Motor neuron (in vitro differentiated cells): ENCODE measurements around the gene CD7. TPM values are rescaled to one million over a fixed set of nuclear protein-coding genes. Genes with fewer than 3 reads are reported as not detected.
A peak's percentile ranks its signal among the peaks of the same experiment; 100 is the strongest.
"Not testable (repeated sequence)": the region's sequence is repeated elsewhere in the genome, so short reads cannot be mapped to it uniquely, and the experiment has no call there.

Experiments used
- ATAC-seq, 8 experiments: fragments of 200-7000 bp; cut with Tn5 transposase; replicated peaks in 6 of 8; 2 replicates each; pipeline ENCODE4 v1.8.0; 2021; ENCODE audit warnings: mild to moderate bottlenecking in 8 of 8, moderate library complexity in 8 of 8
- H3K27ac ChIP-seq, 2 donors: fragments of 250-450 bp; sonication (Bioruptor Pico); 2 replicates each; pipeline ENCODE4 v1.9.0; 2021; ENCODE audit warnings: antibody characterized with exemption in 2 of 2, mild to moderate bottlenecking in 2 of 2, moderate library complexity in 1 of 2
- H3K4me1 ChIP-seq, 2 donors: fragments of 250-450 bp; sonication (Bioruptor Pico); replicated peaks in 1 of 2; 2 replicates each; pipeline ENCODE4 v1.6.1; 2021; ENCODE audit warnings: antibody characterized with exemption in 2 of 2, mild to moderate bottlenecking in 2 of 2, moderate library complexity in 1 of 2
- H3K4me3 ChIP-seq, 5 donors: fragments of 250-450 bp; sonication (Bioruptor Pico); 2 replicates each; pipeline ENCODE4 v1.9.0; 2021; ENCODE audit warnings: antibody characterized with exemption in 5 of 5, mild to moderate bottlenecking in 5 of 5, moderate library complexity in 4 of 5
- WGBS, 10 experiments: fragments of 450-650 bp; shearing (Covaris generic); methylation state at CpG; one replicate each; pipeline ENCODE4 v1.0.0; 2022; 5-methylcytosine and 5-hydroxymethylcytosine counted together
- in situ Hi-C, 9 experiments: fragments of 400-800 bp; cut with MboI; loops; one replicate each; pipeline ENCODE4 v1.15.0; 2021; ENCODE audit warnings: low sequenced_read_pairs in 9 of 9, low pct_unique_long_range_greater_than_20kb in 2 of 9; ENCODE audit not compliant: unreplicated experiment in 9 of 9
- total RNA-seq, 8 experiments: library from RNA; unstranded; fragments of 300-600 nt; gene quantifications; 2 replicates each; pipeline versions ENCODE4 v1.2.3 to v1.2.4, GENCODE V29; 2022

CD7 gene
- 1 to 10 TPM in 4 of 8 experiments, under 1 TPM in 3, not detected in 1; 0.33 to 3.8 (median 2.0) TPM for total RNA-seq

DNA sequence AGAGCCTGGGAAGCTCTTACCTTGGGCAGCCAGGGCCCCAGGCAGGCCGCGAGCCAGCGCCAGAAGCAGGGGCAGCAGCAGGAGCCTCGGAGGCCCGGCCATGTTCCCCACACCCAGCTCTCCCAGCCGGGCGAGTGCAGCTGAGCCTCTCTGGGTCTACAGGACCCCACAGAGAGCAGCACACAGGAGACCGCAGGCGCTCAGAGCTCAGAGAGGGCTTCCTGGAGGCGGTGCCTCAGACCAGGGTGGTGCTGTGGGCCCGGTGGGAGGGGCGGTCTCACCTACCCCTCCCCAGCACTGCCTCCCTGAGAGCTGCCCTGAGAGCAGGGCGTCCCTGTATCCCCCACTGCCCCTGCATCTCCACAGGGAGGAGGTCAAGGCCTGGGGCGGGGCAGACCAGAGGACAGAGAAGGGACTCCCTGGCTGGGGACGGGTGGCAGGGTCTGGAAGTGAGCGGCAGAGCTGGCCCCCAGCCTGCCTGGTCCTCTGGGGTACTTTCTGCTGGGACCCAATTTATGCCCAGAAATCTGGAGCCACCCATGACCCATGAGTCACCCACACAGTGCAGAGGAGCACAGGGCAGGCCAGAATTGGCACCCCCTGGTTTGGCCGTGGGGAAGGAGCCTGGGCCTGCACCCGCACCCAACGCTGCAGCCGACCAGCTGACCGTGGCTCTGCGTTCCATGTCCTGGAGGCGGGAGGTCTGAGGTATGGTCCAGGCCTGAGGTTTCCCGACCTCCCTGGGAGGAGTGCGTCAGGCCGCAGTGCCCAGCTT, at the start of gene CD7:
CD7 (minus strand) TSS at position 215 of the 775 bp plus-strand sequence; CDS start at position 102, 113 bp downstream.
- peak in 7 of 8 experiments; percentile 1 to 46 (median 12) for ATAC-seq
- 40 to 62% (median 60%) methylated on average over 1 to 7 of the region's 26 CpGs; no CpG with 5 or more reads in 7 of the 10 experiments for WGBS, 10 experiments
- in situ Hi-C loops: no loop called here
- Histone ChIP-seq H3K4me3 (no peak within 1 kb of the TSS), H3K4me1 (peaks cover 29 to 37% of the 10 kb centered on the region in 2 donors), H3K27ac (no peak within 1 kb of the TSS)

DNA sequence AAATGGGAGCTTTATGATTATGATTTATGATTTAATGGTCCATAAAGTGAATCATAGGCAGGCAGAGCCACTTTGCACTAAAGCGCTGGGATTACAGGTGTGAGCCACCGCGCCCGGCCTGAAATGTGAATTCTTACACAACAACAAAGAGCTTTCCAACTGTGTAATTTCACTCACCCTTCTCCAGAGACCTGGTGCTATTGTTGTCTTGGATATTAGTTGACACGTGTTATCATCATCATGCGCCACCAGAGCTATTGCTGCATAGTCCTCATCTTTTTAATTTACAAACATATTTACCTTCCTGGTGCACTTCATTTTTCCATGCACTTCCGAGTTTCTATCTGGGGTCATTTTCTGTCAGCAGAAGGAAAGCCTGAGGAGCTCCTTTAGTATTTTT, 49.3 kb upstream of the CD7 start:
- no peak overlapping the region for H3K27ac ChIP-seq
- peaks cover 17 to 25% of the 10 kb centered on the region in 2 donors for H3K4me1 ChIP-seq
- in situ Hi-C loops: no loop called here
- 42 to 92% (median 82%) methylated on average over 1 to 7 of the region's 7 CpGs; no CpG with 5 or more reads in 1 of the 10 experiments for WGBS, 10 experiments
- peak in 2 of 8 experiments; percentile 63 to 74 for ATAC-seq
- H3K4me3 ChIP-seq: no peak overlapping the region

DNA sequence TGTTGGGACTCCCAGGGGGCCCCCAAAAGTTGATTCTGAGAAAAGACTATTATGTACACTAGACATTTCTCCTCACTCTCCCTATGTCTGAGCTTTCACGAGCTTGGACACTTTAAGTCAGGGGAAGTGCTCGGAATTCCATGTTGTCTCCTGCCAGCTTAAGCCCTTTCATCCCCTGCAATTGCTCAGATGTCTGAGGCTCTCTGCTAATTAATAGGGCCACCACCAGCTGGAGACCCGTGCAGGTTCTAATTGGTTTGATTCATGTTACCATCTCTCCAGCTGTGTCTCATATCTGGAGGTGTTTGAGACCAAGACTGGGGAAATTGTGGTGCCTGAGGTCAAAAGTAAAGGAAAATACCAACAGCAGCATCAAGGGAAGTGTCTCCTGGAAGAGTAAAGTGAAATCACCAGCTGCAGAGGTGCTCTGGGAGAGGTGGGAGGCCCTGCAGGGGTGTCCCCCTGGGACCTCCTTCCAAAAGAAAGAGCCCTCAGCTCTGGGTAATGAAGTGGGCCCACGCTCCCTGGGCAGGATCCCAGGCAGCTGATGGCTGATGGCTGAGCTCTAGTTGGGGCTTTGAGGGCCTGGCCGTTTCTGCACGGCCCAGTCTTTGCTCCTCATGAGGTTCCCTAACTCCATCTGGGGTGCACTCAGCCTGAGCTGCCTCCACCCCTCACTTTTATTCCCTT, 48.3 kb upstream of the CD7 start:
- Histone ChIP-seq H3K4me1 (peaks cover 7 to 20% of the 10 kb centered on the region in 2 donors), H3K27ac (no peak overlapping the region), H3K4me3 (no peak overlapping the region)
- 0 to 90% (median 75%) methylated on average over 1 to 4 of the region's 6 CpGs; no CpG with 5 or more reads in 5 of the 10 experiments for WGBS, 10 experiments
- no peak for ATAC-seq
- in situ Hi-C loops: no loop called here

GRCh38 chr17:82361885-82362633, 44.7 kb upstream of the CD7 start:
- Histone ChIP-seq H3K4me3 (no peak overlapping the region), H3K27ac (no peak overlapping the region), H3K4me1 (peaks cover 16 to 33% of the 10 kb centered on the region in 2 donors)
- ATAC-seq: no peak
- 50 to 100% (median 82%) methylated on average over 1 to 5 of the region's 6 CpGs; no CpG with 5 or more reads in 6 of the 10 experiments for WGBS, 10 experiments
- in situ Hi-C loops: no loop called here

GRCh38 chr17:82359451-82360074, 42.2 kb upstream of the CD7 start:
- not testable (repeated sequence) for ATAC-seq, H3K27ac ChIP-seq, H3K4me3 ChIP-seq
- H3K4me1 ChIP-seq: peaks cover 10 to 13% of the 10 kb centered on the region in 2 donors
- no CpG with 5 or more reads among the region's 1 CpG for WGBS, 10 experiments
- in situ Hi-C loops: loop anchor here in 2 of 9 experiments (10.0 kb wide), 2 partner anchors 45 to 55 kb away; partner anchors contain the start of genes HEXD (in 1 of the 2) and OGFOD3 (in 1 of the 2)

DNA sequence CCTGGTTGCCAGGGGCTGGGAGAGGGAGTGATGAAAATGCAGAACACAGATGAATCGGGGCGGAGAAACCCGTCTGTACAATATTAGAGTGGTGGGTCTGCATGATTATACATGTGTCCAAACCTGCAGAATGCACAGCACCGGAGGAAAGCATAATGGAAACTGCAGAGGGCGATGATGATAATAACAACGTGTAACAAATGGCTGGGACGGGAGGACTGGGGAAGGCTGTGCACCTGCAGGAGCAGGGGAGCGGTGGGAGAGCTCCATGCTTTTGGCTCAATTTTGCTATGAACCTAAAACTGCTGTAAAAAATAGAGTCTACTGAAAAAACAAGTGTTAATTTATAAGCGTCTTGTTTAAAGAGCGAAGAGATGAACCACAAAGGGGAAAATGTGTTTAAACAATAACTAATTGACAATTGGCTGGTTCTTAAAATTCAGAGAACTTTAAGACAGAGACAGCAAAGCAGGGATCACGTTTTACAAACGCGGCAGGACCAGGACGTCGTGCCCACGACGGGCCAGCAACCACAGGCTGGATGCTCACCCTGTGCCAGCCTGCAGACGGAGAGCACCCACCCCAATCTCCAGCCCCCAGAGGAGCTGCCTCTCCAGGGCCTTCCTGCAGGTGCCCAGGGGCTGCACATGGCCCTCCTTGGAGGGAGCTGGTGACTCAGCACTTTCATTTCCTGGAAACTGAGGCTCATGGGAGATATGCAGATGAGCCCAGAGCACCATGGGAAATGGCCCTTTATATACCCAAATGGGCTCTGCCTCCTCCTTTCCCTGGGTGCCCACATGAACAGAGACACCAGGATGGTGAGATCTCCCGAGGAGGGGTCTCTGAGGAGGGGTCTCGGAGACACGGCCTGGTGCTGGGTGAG, 41.3 kb upstream of the CD7 start, which contains the start of gene TEX19:
TEX19 (plus strand) TSS at position 783 of the 886 bp plus-strand sequence. CDS start 2,904 bp downstream, outside the sequence.
- ATAC-seq: peak in 6 of 8 experiments; percentile 51 to 90 (median 62)
- H3K4me3 ChIP-seq: no peak within 1 kb of the TSS
- WGBS, 10 experiments: 42 to 82% (median 69%) methylated on average over 3 to 17 of the region's 21 CpGs
- in situ Hi-C loops: loop anchor here in 2 of 9 experiments (10.0 kb wide), 2 partner anchors 46 to 56 kb away; partner anchors contain the start of genes HEXD (in 1 of the 2) and OGFOD3 (in 1 of the 2)
- H3K27ac ChIP-seq: no peak within 1 kb of the TSS
- H3K4me1 ChIP-seq: peaks cover 10 to 13% of the 10 kb centered on the region in 2 donors

- no peak overlapping the region for H3K27ac ChIP-seq
- ATAC-seq: peak in 4 of 8 experiments; percentile 2 to 11 (median 3)
- 100% methylated on average over 1 of the region's 2 CpGs; no CpG with 5 or more reads in 9 of the 10 experiments for WGBS, 10 experiments
These were observed 40.0 kb upstream of the CD7 start for GRCh38 chr17:82357394-82357793.

DNA sequence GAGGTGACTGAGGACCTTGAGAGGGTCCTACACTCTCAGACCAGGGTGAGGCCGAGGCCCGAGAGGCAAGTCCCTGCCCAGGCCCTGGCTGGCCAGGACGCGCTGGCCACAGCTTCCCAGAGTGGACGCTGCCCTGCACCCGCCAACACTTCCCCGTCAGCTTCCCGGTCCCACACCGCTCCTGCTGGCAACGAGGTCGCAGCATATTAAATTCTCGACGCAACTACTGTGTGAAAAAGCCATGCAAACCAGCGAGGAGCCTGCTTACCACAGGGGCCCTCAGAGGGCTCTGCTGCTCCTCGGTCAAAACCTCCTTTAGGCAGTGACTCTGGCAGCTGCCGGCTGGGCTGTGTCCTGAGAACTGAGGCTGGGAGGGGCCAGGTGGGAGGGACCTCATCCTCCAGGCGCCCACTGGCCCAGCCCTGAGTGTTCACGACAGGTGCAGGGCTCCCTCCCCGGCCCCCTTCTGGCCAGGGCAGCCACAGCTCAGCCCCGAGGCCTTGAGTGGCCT, 39.5 kb upstream of the CD7 start:
- H3K27ac ChIP-seq: no peak overlapping the region
- H3K4me3 ChIP-seq: no peak overlapping the region
- H3K4me1 ChIP-seq: peaks cover 10 to 13% of the 10 kb centered on the region in 2 donors
- in situ Hi-C loops: loop anchor here in 2 of 9 experiments (10.0 kb wide), 2 partner anchors 48 to 58 kb away; partner anchors contain the start of genes HEXD (in 1 of the 2) and OGFOD3 (in 1 of the 2)
- ATAC-seq: peak in 4 of 8 experiments; percentile 26 to 48 (median 42)
- 50 to 59% methylated on average over 1 to 3 of the region's 20 CpGs; no CpG with 5 or more reads in 8 of the 10 experiments for whole genome bisulfite sequencing, 10 experiments

More at GRCh38 chr17:82357394-82357793, 40.0 kb upstream of the CD7 start:
- in situ Hi-C loops: loop anchor here in 2 of 9 experiments (10.0 kb wide), 2 partner anchors 47 to 57 kb away; partner anchors contain the start of genes HEXD (in 1 of the 2) and OGFOD3 (in 1 of the 2)
- no peak overlapping the region for H3K4me3 ChIP-seq
- H3K4me1 ChIP-seq: peaks cover 10 to 13% of the 10 kb centered on the region in 2 donors

GRCh38 chr17:82355770-82356427, 38.5 kb upstream of the CD7 start:
- ATAC-seq: no peak
- H3K27ac ChIP-seq: no peak overlapping the region
- in situ Hi-C loops: loop anchor here in 2 of 9 experiments (10.0 kb wide), 2 partner anchors 49 to 59 kb away; partner anchors contain the start of genes HEXD (in 1 of the 2) and OGFOD3 (in 1 of the 2)
- H3K4me3 ChIP-seq: no peak overlapping the region
- peaks cover 13 to 15% of the 10 kb centered on the region in 2 donors for H3K4me1 ChIP-seq
- WGBS, 10 experiments: 0 to 84% (median 66%) methylated on average over 1 to 7 of the region's 11 CpGs; no CpG with 5 or more reads in 4 of the 10 experiments

DNA sequence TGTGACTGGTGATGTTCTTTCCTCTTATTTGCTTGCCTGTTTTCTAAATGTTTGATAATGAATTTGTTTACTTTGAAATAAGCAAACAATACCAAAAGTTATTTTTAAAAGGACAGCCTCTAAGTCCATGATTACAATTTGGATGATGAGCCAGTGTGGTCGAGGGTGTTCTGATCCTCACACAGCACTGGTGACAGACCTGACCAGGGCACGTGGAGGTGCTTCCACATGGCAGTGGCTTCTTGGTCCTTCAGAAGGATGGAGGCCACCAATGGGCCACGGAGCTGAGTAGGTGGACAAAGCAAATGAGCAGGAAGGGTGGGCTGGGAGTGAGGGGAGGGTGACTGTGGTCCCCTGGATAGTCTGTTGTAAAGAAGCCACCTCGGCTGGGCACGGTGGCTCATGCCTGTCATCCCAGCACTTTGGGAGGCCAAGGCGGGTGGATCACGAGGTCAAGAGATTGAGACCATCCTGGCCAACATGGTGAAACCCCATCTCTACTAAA, 37.4 kb upstream of the CD7 start:
- in situ Hi-C loops: loop anchor here in 2 of 9 experiments (10.0 kb wide), 2 partner anchors 50 to 60 kb away; partner anchors contain the start of genes HEXD (in 1 of the 2) and OGFOD3 (in 1 of the 2)
- 33 to 100% (median 60%) methylated on average over 1 to 3 of the region's 7 CpGs; no CpG with 5 or more reads in 3 of the 10 experiments for WGBS, 10 experiments

More for the DNA sequence above, 37.4 kb upstream of the CD7 start:
- Histone ChIP-seq H3K4me3 (no peak overlapping the region), H3K27ac (no peak overlapping the region), H3K4me1 (peaks cover 13 to 15% of the 10 kb centered on the region in 2 donors)
- ATAC-seq: no peak
